Liver (tissue), 9 donors: ENCODE measurements around the gene SYTL3. TPM values are rescaled to one million over a fixed set of nuclear protein-coding genes. Genes with fewer than 3 reads are reported as not detected.

Experiments used
- DNase-seq: peaks from one replicate; pipeline ENCODE4 v3.0.0-alpha.2; 2017; ENCODE audit warnings: low spot score
- H3K27ac ChIP-seq, 2 donors: one replicate each; pipeline ENCODE4 v1.7.0; 2013; ENCODE audit warnings: inconsistent platforms in 2 of 2, low read length in 2 of 2, control low read depth in 1 of 2, low read depth in 1 of 2, mild to moderate bottlenecking in 1 of 2
- H3K27me3 ChIP-seq, 4 donors: one replicate each; pipeline versions ENCODE4 v1.6.1 to v1.7.0; 2013; ENCODE audit warnings: low read length in 3 of 4, inconsistent platforms in 1 of 4, mild to moderate bottlenecking in 1 of 4, moderate library complexity in 1 of 4; ENCODE audit not compliant: control insufficient read depth in 4 of 4, insufficient read depth in 4 of 4
- H3K36me3 ChIP-seq, 4 donors: one replicate each; pipeline versions ENCODE4 v1.6.1 to v1.7.0; 2013; ENCODE audit warnings: low read length in 3 of 4, mild to moderate bottlenecking in 3 of 4, low read depth in 1 of 4, moderate library complexity in 1 of 4; ENCODE audit not compliant: control insufficient read depth in 4 of 4, insufficient read depth in 3 of 4
- H3K4me1 ChIP-seq, 4 donors: one replicate each; pipeline versions ENCODE4 v1.6.1 to v1.7.0; 2013; ENCODE audit warnings: low read length in 3 of 4, mild to moderate bottlenecking in 3 of 4, moderate library complexity in 1 of 4; ENCODE audit not compliant: control insufficient read depth in 4 of 4, insufficient read depth in 4 of 4
- H3K4me3 ChIP-seq, 3 donors: one replicate each; pipeline versions ENCODE4 v1.6.1 to v1.7.0; 2013; ENCODE audit warnings: low read length in 3 of 3, control low read depth in 1 of 3, low read depth in 1 of 3, mild to moderate bottlenecking in 1 of 3
- H3K9ac ChIP-seq, 2 donors: one replicate each; pipeline ENCODE4 v1.7.0; 2013; ENCODE audit warnings: low read length in 2 of 2, mild to moderate bottlenecking in 2 of 2, moderate library complexity in 2 of 2, control low read depth in 1 of 2, low read depth in 1 of 2
- H3K9me3 ChIP-seq, 4 donors: one replicate each; pipeline versions ENCODE4 v1.6.1 to v1.7.0; 2013; ENCODE audit warnings: low read length in 3 of 4; ENCODE audit not compliant: control insufficient read depth in 4 of 4
- ATF3 ChIP-seq: IDR thresholded peaks from 2 replicates; pipeline ENCODE4 v1.6.1; 2016; ENCODE audit warnings: antibody characterized with exemption
- CTCF ChIP-seq: fragments of 150-350 bp; IDR thresholded peaks from 2 replicates; pipeline ENCODE4 v1.5.1; 2017; ENCODE audit warnings: improper control_type of control experiment, low read depth, low read length; ENCODE audit not compliant: missing input control
- EGR1 ChIP-seq, 2 donors: IDR thresholded peaks; 2 replicates each; pipeline ENCODE4 v1.6.1; 2016 to 2018; ENCODE audit warnings: antibody characterized with exemption in 2 of 2, low read depth in 2 of 2
- FOXA1 ChIP-seq: IDR thresholded peaks from 2 replicates; pipeline ENCODE4 v1.6.1; 2016; ENCODE audit warnings: antibody characterized with exemption
- FOXA2 ChIP-seq: IDR thresholded peaks from 2 replicates; pipeline ENCODE4 v1.6.1; 2016; ENCODE audit warnings: antibody characterized with exemption
- GABPA ChIP-seq, 2 donors: IDR thresholded peaks in 1 of 2; conservative IDR thresholded peaks in 1 of 2; 2 replicates each; pipeline ENCODE4 v1.6.1; 2016; ENCODE audit warnings: antibody characterized with exemption in 2 of 2, mild to moderate bottlenecking in 1 of 2, moderate library complexity in 1 of 2
- HNF4G ChIP-seq: IDR thresholded peaks from 2 replicates; pipeline ENCODE4 v1.6.1; 2016; ENCODE audit warnings: antibody characterized with exemption
- JUND ChIP-seq, 2 donors: IDR thresholded peaks; 2 replicates each; pipeline ENCODE4 v1.6.1; 2016; ENCODE audit warnings: antibody characterized with exemption in 2 of 2
- MAX ChIP-seq: IDR thresholded peaks from 2 replicates; pipeline ENCODE4 v1.6.1; 2016; ENCODE audit warnings: antibody characterized with exemption
- RAD21 ChIP-seq, 2 donors: IDR thresholded peaks; 2 replicates each; pipeline ENCODE4 v1.6.1; 2016; ENCODE audit warnings: antibody characterized with exemption in 2 of 2, mild to moderate bottlenecking in 2 of 2
- REST ChIP-seq: IDR thresholded peaks from 2 replicates; pipeline ENCODE4 v1.6.1; 2016; ENCODE audit warnings: antibody characterized with exemption, mild to moderate bottlenecking
- RXRA ChIP-seq, 2 donors: IDR thresholded peaks; 2 replicates each; pipeline ENCODE4 v1.6.1; 2017 to 2018; ENCODE audit warnings: antibody characterized with exemption in 2 of 2, mild to moderate bottlenecking in 1 of 2
- YY1 ChIP-seq: IDR thresholded peaks from 2 replicates; pipeline ENCODE4 v1.6.1; 2016; ENCODE audit warnings: antibody characterized with exemption, mild to moderate bottlenecking
- ZBTB33 ChIP-seq: IDR thresholded peaks from 2 replicates; pipeline ENCODE4 v1.6.1; 2016; ENCODE audit warnings: antibody characterized with exemption
- WGBS: extraction: QIAGEN DNeasy Blood & Tissue Kit; methylation state at CpG from one replicate; pipeline ENCODE4 v1.1.7; 2013; 5-methylcytosine and 5-hydroxymethylcytosine counted together
- polyA plus RNA-seq, 2 donors: library from polyadenylated mRNA; stranded (reverse) in 1 of 2; unstranded in 1 of 2; fragments of 200-250 nt in 1 of 2; fragments of >200 nt in 1 of 2; fragmentation: Nextera tagmentation in 1 of 2; extraction: Ambion mirVana in 1 of 2; gene quantifications; one replicate each; pipeline versions ENCODE4 v1.2.1 to v1.2.3, GENCODE V29; 2013 to 2015
- total RNA-seq, 2 donors: library from RNA; depleted of rRNA; stranded (reverse); fragments of >200 nt; gene quantifications; one replicate each; pipeline ENCODE4 v1.2.3, GENCODE V29; 2014
- donor health status: healthy.
- donor health status: healthy.
- donor health status: healthy.
- donor health status: healthy.
- donor health status: healthy.

The SYTL3 gene
- total and polyA plus RNA-seq, 4 donors: 0.28 to 1.7 (median 0.51) TPM

- H3K4me3 ChIP-seq: no peak overlapping the region
- H3K9ac ChIP-seq: no peak overlapping the region
- no peak for DNase-seq
- peaks cover 0 to 6% (median 0%) of the 10 kb centered on the region in 4 donors for H3K4me1 ChIP-seq
- H3K27me3 ChIP-seq: no peaks in the 10 kb centered on the region
- H3K27ac ChIP-seq: no peak overlapping the region
- H3K9me3 ChIP-seq: no peaks in the 10 kb centered on the region
- WGBS: 95% methylated on average over 6 of the region's 6 CpGs
- TF ChIP-seq JUND (IDR thresholded peaks at IDR 0.05): no peak
- H3K36me3 ChIP-seq: no peaks in the 10 kb centered on the region
Observed at GRCh38 chr6:158713469-158713868, 63.6 kb downstream of the SYTL3 start.

- Histone ChIP-seq H3K4me1 (peaks cover 0 to 6% (median 0%) of the 10 kb centered on the region in 4 donors), H3K36me3 (no peaks in the 10 kb centered on the region), H3K9ac (no peak overlapping the region), H3K4me3 (no peak overlapping the region), H3K27ac (no peak overlapping the region), H3K9me3 (no peaks in the 10 kb centered on the region), H3K27me3 (no peaks in the 10 kb centered on the region)
- TF ChIP-seq RXRA (IDR thresholded peaks at IDR 0.05) (no peak), MAX (no peak), FOXA2 (no peak), RAD21 (IDR thresholded peaks at IDR 0.05) (no peak), FOXA1 (no peak), ZBTB33 (no peak), ATF3 (no peak), CTCF (no peak), EGR1 (IDR thresholded peaks at IDR 0.05; ENCODE audit: low read depth in 2 of 2) (no peak), HNF4G (no peak), REST (no peak), JUND (IDR thresholded peaks at IDR 0.05) (no peak), GABPA (IDR thresholded peaks at IDR 0.05 in 1 of 2, conservative IDR thresholded peaks at IDR 0.05 in 1 of 2) (no peak), YY1 (no peak)
- DNase-seq: no peak
- 87% methylated on average over 8 of the region's 8 CpGs for WGBS
Observed at GRCh38 chr6:158714706-158715105, 64.9 kb downstream of the SYTL3 start.
